H9 (cell line): ENCODE results near the gene KRTAP9-3. TPM values are rescaled to one million over a fixed set of nuclear protein-coding genes. Genes with fewer than 3 reads are reported as not detected.
A peak's percentile ranks its signal among the peaks of the same experiment; 100 is the strongest.
"Not testable (repeated sequence)": the region's sequence is repeated elsewhere in the genome, so short reads cannot be mapped to it uniquely, and the experiment has no call there.

ENCODE experiments used
- DNase-seq: peaks from one replicate; pipeline ENCODE4 v3.0.0-alpha.2; 2017
- H2AFZ ChIP-seq: one replicate; pipeline ENCODE4 v1.6.1; 2013; ENCODE audit warnings: mild to moderate bottlenecking, low read length, control low read depth, moderate library complexity
- H2AK5ac ChIP-seq: 2 replicates; pipeline ENCODE4 v1.6.1; 2013; ENCODE audit warnings: low read length, control low read depth, mixed read lengths; ENCODE audit not compliant: insufficient read length
- H2BK120ac ChIP-seq: one replicate; pipeline ENCODE4 v1.6.1; 2013; ENCODE audit warnings: low read depth, mild to moderate bottlenecking, low read length, control low read depth, inconsistent platforms; ENCODE audit not compliant: poor library complexity, severe bottlenecking
- H2BK12ac ChIP-seq: 2 replicates; pipeline ENCODE4 v1.6.1; 2013; ENCODE audit warnings: low read length, control low read depth, mixed read lengths, low read depth; ENCODE audit not compliant: insufficient read length
- H2BK15ac ChIP-seq: 2 replicates; pipeline ENCODE4 v1.6.1; 2013; ENCODE audit warnings: low read depth, low read length, control low read depth
- H2BK20ac ChIP-seq: one replicate; pipeline ENCODE4 v1.6.1; 2013; ENCODE audit warnings: low read depth, mild to moderate bottlenecking, low read length, control low read depth, inconsistent platforms; ENCODE audit not compliant: poor library complexity, severe bottlenecking
- H2BK5ac ChIP-seq: 2 replicates; pipeline ENCODE4 v1.6.1; 2013; ENCODE audit warnings: low read length, control low read depth, mixed read lengths; ENCODE audit not compliant: insufficient read length
- H3K14ac ChIP-seq: 2 replicates; pipeline ENCODE4 v1.6.1; 2013; ENCODE audit warnings: low read length, control low read depth; ENCODE audit not compliant: insufficient read depth
- H3K18ac ChIP-seq: 2 replicates; pipeline ENCODE4 v1.6.1; 2013; ENCODE audit warnings: low read depth, mild to moderate bottlenecking, mixed read lengths, low read length, control low read depth; ENCODE audit not compliant: insufficient read length
- H3K23ac ChIP-seq: 2 replicates; pipeline ENCODE4 v1.6.1; 2013; ENCODE audit warnings: low read length, control low read depth, mixed read lengths, low read depth; ENCODE audit not compliant: insufficient read length
- H3K23me2 ChIP-seq: 2 replicates; pipeline ENCODE4 v1.6.1; 2013; ENCODE audit warnings: low read depth, mild to moderate bottlenecking, mixed read lengths, low read length, control low read depth; ENCODE audit not compliant: insufficient read length, poor library complexity, severe bottlenecking
- H3K27ac ChIP-seq: 2 replicates; pipeline ENCODE4 v1.5.1; 2013; ENCODE audit warnings: low read length, control low read depth, mixed read lengths, low read depth; ENCODE audit not compliant: insufficient read length
- H3K27me3 ChIP-seq: 2 replicates; pipeline ENCODE4 v1.6.1; 2013; ENCODE audit warnings: low read length, control low read depth, inconsistent platforms; ENCODE audit not compliant: insufficient read depth
- H3K4ac ChIP-seq: 2 replicates; pipeline ENCODE4 v1.6.1; 2013; ENCODE audit warnings: low read depth, mild to moderate bottlenecking, control low read depth, inconsistent platforms, low read length, moderate library complexity
- H3K4me1 ChIP-seq: 2 replicates; pipeline ENCODE4 v1.6.1; 2013; ENCODE audit warnings: low read length, control low read depth, inconsistent platforms; ENCODE audit not compliant: insufficient read depth
- H3K4me2 ChIP-seq: 2 replicates; pipeline ENCODE4 v1.6.1; 2013; ENCODE audit warnings: low read length, control low read depth, mixed read lengths; ENCODE audit not compliant: insufficient read length, insufficient read depth
- H3K56ac ChIP-seq: 2 replicates; pipeline ENCODE4 v1.6.1; 2013; ENCODE audit warnings: low read depth, mild to moderate bottlenecking, mixed read lengths, low read length, control low read depth; ENCODE audit not compliant: insufficient read length
- H3K79me1 ChIP-seq: 2 replicates; pipeline ENCODE4 v1.6.1; 2013; ENCODE audit warnings: low read depth, mild to moderate bottlenecking, moderate library complexity, low read length, control low read depth, inconsistent platforms; ENCODE audit not compliant: insufficient read depth, poor library complexity, severe bottlenecking
- H3K79me2 ChIP-seq: 2 replicates; pipeline ENCODE4 v1.6.1; 2013; ENCODE audit warnings: low read length, control low read depth, inconsistent platforms; ENCODE audit not compliant: insufficient read depth
- H3K9ac ChIP-seq: 2 replicates; pipeline ENCODE4 v1.6.1; 2013; ENCODE audit warnings: low read length, control low read depth, mixed read lengths; ENCODE audit not compliant: insufficient read length; ENCODE audit errors: extremely low read depth
- H3K9me3 ChIP-seq: one replicate; pipeline ENCODE4 v1.6.1; 2013; ENCODE audit warnings: low read depth, low read length, inconsistent platforms; ENCODE audit not compliant: control insufficient read depth
- H3T11ph ChIP-seq: one replicate; pipeline ENCODE4 v1.6.1; 2013; ENCODE audit warnings: mild to moderate bottlenecking, low read length, control low read depth, inconsistent platforms
- H4K20me1 ChIP-seq: one replicate; pipeline ENCODE4 v1.6.1; 2013; ENCODE audit not compliant: control insufficient read depth, insufficient read length, insufficient read depth
- H4K5ac ChIP-seq: 2 replicates; pipeline ENCODE4 v1.6.1; 2013; ENCODE audit warnings: low read depth, mild to moderate bottlenecking, mixed read lengths, low read length, control low read depth; ENCODE audit not compliant: insufficient read length
- H4K8ac ChIP-seq: replicated peaks from 2 replicates; pipeline ENCODE4 v1.6.1; 2013; ENCODE audit warnings: low read length, control low read depth, mixed read lengths, low read depth; ENCODE audit not compliant: insufficient read length
- H4K91ac ChIP-seq: 2 replicates; pipeline ENCODE4 v1.6.1; 2013; ENCODE audit warnings: low read depth, mild to moderate bottlenecking, moderate library complexity, mixed read lengths, low read length, control low read depth; ENCODE audit not compliant: insufficient read length
- H3K27ac Mint-ChIP-seq, 3 experiments: 2 replicates in 2 of 3; 3 replicates in 1 of 3; pipeline ENCODE4 v1.8.0; 2020 to 2021; ENCODE audit warnings: mixed read lengths in 3 of 3, mild to moderate bottlenecking in 1 of 3, moderate library complexity in 1 of 3
- H3K27me3 Mint-ChIP-seq: 2 replicates; pipeline ENCODE4 v1.8.0; 2021; ENCODE audit warnings: low read depth, mild to moderate bottlenecking, moderate library complexity, mixed read lengths
- H3K36me3 Mint-ChIP-seq, 3 experiments: 2 replicates in 2 of 3; 3 replicates in 1 of 3; pipeline ENCODE4 v1.8.0; 2020 to 2021; ENCODE audit warnings: low read depth in 3 of 3, mixed read lengths in 3 of 3; ENCODE audit not compliant: insufficient read depth in 1 of 3
- H3K4me1 Mint-ChIP-seq, 2 experiments: 2 replicates each; pipeline ENCODE4 v1.8.0; 2020; ENCODE audit warnings: mixed read lengths in 2 of 2
- H3K4me3 Mint-ChIP-seq, 2 experiments: 2 replicates in 1 of 2; 3 replicates in 1 of 2; pipeline ENCODE4 v1.8.0; 2020 to 2021; ENCODE audit warnings: mild to moderate bottlenecking in 2 of 2, mixed read lengths in 2 of 2, moderate library complexity in 1 of 2
- H3K9me3 Mint-ChIP-seq, 2 experiments: 2 replicates in 1 of 2; 3 replicates in 1 of 2; pipeline ENCODE4 v1.8.0; 2020; ENCODE audit warnings: mild to moderate bottlenecking in 2 of 2, mixed read lengths in 2 of 2, moderate library complexity in 1 of 2
- WGBS: extraction: QIAGEN DNeasy Blood & Tissue Kit; methylation state at CpG from one replicate; pipeline ENCODE4 v1.1.7; 2013; ENCODE audit warnings: missing lambda C conversion rate, low lambda C conversion rate, mixed read lengths; ENCODE audit not compliant: insufficient read length; ENCODE audit errors: extremely low coverage; 5-methylcytosine and 5-hydroxymethylcytosine counted together
- total RNA-seq: library from RNA; stranded (reverse); gene quantifications from 2 replicates; pipeline ENCODE4 v1.2.1, GENCODE V29; 2021
- TF ChIP-seq, protein P1 (sequence below): fragments of 200-600 bp; sonication (generic); conservative IDR thresholded peaks from 3 replicates; pipeline ENCODE4 v1.8.0; 2021; ENCODE audit warnings: antibody characterized with exemption, mild to moderate bottlenecking

Gene KRTAP9-3
- total RNA-seq, 1 experiment from 2014 or later: not detected

DNA sequence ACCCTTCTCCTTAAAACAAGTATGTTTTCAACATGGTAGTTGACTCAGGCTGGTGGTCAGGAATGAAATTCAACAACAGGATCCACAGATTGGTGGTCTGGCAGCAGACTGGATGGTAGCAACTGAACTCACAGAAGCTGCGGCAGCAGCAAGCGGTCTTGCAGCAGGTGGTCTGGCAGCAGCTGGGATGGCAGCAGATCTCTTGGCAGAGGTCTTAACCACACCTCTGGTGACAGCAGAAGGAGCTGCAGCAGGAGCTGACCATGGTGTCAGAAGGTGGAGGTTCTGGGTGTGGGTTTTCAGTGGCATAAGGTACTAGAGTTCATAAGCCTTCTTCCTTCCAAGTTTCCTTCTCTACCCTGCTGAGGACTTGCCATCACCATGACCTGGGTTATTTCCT is 45.4 kb upstream of the KRTAP9-3 start:
- H2BK120ac ChIP-seq: no peak overlapping the region
- H3K9me3 ChIP-seq: no peaks in the 10 kb centered on the region
- Mint-ChIP-seq H3K4me3 (no peak overlapping the region), H3K36me3 (no peaks in the 10 kb centered on the region), H3K9me3 (no peaks in the 10 kb centered on the region), H3K27me3 (peaks cover 2% of the 10 kb centered on the region), H3K4me1 (peaks cover 11 to 14% of the 10 kb centered on the region in 2 experiments), H3K27ac (no peak overlapping the region; a peak in 2 of 7 replicates)
- no peak overlapping the region for H2BK12ac ChIP-seq
- no peak overlapping the region for H3K4ac ChIP-seq
- no peak overlapping the region for H4K91ac ChIP-seq
- no peaks in the 10 kb centered on the region for H4K20me1 ChIP-seq
- no peak overlapping the region for H3K56ac ChIP-seq
- no peak overlapping the region for H3T11ph ChIP-seq
- TF ChIP-seq, protein P1, sequence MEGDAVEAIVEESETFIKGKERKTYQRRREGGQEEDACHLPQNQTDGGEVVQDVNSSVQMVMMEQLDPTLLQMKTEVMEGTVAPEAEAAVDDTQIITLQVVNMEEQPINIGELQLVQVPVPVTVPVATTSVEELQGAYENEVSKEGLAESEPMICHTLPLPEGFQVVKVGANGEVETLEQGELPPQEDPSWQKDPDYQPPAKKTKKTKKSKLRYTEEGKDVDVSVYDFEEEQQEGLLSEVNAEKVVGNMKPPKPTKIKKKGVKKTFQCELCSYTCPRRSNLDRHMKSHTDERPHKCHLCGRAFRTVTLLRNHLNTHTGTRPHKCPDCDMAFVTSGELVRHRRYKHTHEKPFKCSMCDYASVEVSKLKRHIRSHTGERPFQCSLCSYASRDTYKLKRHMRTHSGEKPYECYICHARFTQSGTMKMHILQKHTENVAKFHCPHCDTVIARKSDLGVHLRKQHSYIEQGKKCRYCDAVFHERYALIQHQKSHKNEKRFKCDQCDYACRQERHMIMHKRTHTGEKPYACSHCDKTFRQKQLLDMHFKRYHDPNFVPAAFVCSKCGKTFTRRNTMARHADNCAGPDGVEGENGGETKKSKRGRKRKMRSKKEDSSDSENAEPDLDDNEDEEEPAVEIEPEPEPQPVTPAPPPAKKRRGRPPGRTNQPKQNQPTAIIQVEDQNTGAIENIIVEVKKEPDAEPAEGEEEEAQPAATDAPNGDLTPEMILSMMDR: no peak
- H4K5ac ChIP-seq: no peak overlapping the region
- H3K4me2 ChIP-seq: no peak overlapping the region
- no peak overlapping the region for H3K23ac ChIP-seq
- H2AFZ ChIP-seq: no peak overlapping the region
- no peak overlapping the region for H3K14ac ChIP-seq
- H3K23me2 ChIP-seq: no peaks in the 10 kb centered on the region
- no peak overlapping the region for H3K18ac ChIP-seq
- no peaks in the 10 kb centered on the region for H3K27me3 ChIP-seq
- H3K4me1 ChIP-seq: no peaks in the 10 kb centered on the region
- H3K79me1 ChIP-seq: no peaks in the 10 kb centered on the region
- H4K8ac ChIP-seq: no peak overlapping the region
- no peaks in the 10 kb centered on the region for H3K79me2 ChIP-seq
- H2BK5ac ChIP-seq: no peak overlapping the region
- H2BK20ac ChIP-seq: no peak overlapping the region
- no peak overlapping the region for H3K27ac ChIP-seq
- no peak for DNase-seq
- WGBS: no CpG with 5 or more reads among the region's 2 CpGs
- H3K9ac ChIP-seq: no peak overlapping the region
- no peak overlapping the region for H2AK5ac ChIP-seq
- H2BK15ac ChIP-seq: no peak overlapping the region

DNA sequence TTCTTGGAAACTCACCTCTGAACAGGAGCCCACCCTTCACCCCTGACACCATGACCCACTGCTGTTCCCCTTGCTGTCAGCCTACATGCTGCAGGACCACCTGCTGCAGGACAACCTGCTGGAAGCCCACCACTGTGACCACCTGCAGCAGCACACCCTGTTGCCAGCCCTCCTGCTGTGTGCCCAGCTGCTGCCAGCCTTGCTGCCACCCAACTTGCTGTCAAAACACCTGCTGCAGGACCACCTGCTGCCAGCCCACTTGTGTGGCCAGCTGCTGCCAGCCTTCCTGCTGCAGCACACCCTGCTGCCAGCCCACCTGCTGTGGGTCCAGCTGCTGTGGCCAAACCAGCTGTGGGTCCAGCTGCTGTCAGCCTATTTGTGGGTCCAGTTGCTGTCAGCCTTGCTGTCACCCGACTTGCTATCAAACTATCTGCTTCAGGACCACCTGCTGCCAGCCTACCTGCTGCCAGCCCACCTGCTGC is 42.4 kb upstream of the KRTAP9-3 start, which contains the start of gene KRTAP9-1:
TSS of gene KRTAP9-1 (plus strand) at position 51 of the 482 bp plus-strand sequence. CDS start at position 51, 0 bp downstream.
- WGBS: no CpG with 5 or more reads among the region's 1 CpG
- not testable (repeated sequence) for H2BK120ac ChIP-seq, H3K27me3 Mint-ChIP-seq, H3K23me2 ChIP-seq, H2BK5ac ChIP-seq, H2AK5ac ChIP-seq, H3K23ac ChIP-seq, H3K27ac ChIP-seq, H3K18ac ChIP-seq, H3K4ac ChIP-seq, H3K9me3 ChIP-seq, H3K9ac ChIP-seq, H3K79me2 ChIP-seq, H3K36me3 Mint-ChIP-seq, H2BK15ac ChIP-seq, H3K27me3 ChIP-seq, H3K4me1 Mint-ChIP-seq, H4K20me1 ChIP-seq, H3K4me3 Mint-ChIP-seq, H3T11ph ChIP-seq, H3K27ac Mint-ChIP-seq, H2BK20ac ChIP-seq, DNase-seq, H3K56ac ChIP-seq, H3K9me3 Mint-ChIP-seq, H4K91ac ChIP-seq, H2AFZ ChIP-seq, H2BK12ac ChIP-seq, H3K4me1 ChIP-seq, H4K8ac ChIP-seq, H3K79me1 ChIP-seq, H4K5ac ChIP-seq, H3K4me2 ChIP-seq
- H3K14ac ChIP-seq: peak within 1 kb of the TSS; percentile 51; the same call in 1 of the 2 replicates
